Naive thymus-derived CD4-positive, alpha-beta T cell (primary cell): ENCODE results near the gene UBE2G1. TPM values are rescaled to one million over a fixed set of nuclear protein-coding genes. Genes with fewer than 3 reads are reported as not detected.
A peak's percentile ranks its signal among the peaks of the same experiment; 100 is the strongest.

Source experiments
- ATAC-seq: fragments of 150-1000 bp; cut with Tn5 transposase; 2 replicates; pipeline ENCODE4 v1.10.0; 2021; ENCODE audit warnings: mild to moderate bottlenecking, moderate library complexity
- CTCF ChIA-PET: fragments of 350-600 bp; sonication (Branson Sonifier 250); formaldehyde crosslinking; loops from one replicate; lab custom pipeline; 2021; ENCODE audit warnings: antibody characterized with exemption; lab: Charles Lee
- POLR2A ChIA-PET: fragments of 350-600 bp; sonication (Branson Sonifier 250); formaldehyde crosslinking; loops from one replicate; lab custom pipeline; 2021; ENCODE audit warnings: antibody characterized with exemption, inconsistent platforms; lab: Charles Lee
- DNase-seq, 9 donors: peaks; one replicate each; pipeline versions ENCODE4 v3.0.0 to v3.0.0-alpha.2; 2020 to 2022; ENCODE audit warnings: mixed read lengths in 1 of 9
- H3K27ac ChIP-seq: one replicate; pipeline ENCODE4 v1.7.0; 2013; ENCODE audit warnings: mild to moderate bottlenecking, low read depth, low read length, moderate library complexity
- H3K27me3 ChIP-seq, 2 donors: one replicate each; pipeline ENCODE4 v1.7.0; 2013; ENCODE audit warnings: low read length in 2 of 2, mild to moderate bottlenecking in 2 of 2, moderate library complexity in 2 of 2; ENCODE audit not compliant: control insufficient read depth in 2 of 2, insufficient read depth in 2 of 2
- H3K36me3 ChIP-seq, 3 experiments: 1 replicate in 2 of 3; 2 replicates in 1 of 3; pipeline ENCODE4 v1.7.0; 2013; ENCODE audit warnings: low read length in 3 of 3, mild to moderate bottlenecking in 3 of 3, moderate library complexity in 1 of 3; ENCODE audit not compliant: insufficient read depth in 3 of 3, control insufficient read depth in 2 of 3
- H3K4me1 ChIP-seq, 2 donors: one replicate each; pipeline ENCODE4 v1.7.0; 2013; ENCODE audit warnings: low read length in 2 of 2, mild to moderate bottlenecking in 2 of 2, moderate library complexity in 1 of 2; ENCODE audit not compliant: control insufficient read depth in 2 of 2, insufficient read depth in 2 of 2
- H3K4me3 ChIP-seq: 2 replicates; pipeline ENCODE4 v1.7.0; 2013; ENCODE audit warnings: mild to moderate bottlenecking, low read length
- H3K9me3 ChIP-seq, 3 experiments: 1 replicate in 2 of 3; 2 replicates in 1 of 3; pipeline ENCODE4 v1.7.0; 2013; ENCODE audit warnings: low read length in 3 of 3; ENCODE audit not compliant: control insufficient read depth in 2 of 3
- H3K27ac Mint-ChIP-seq, 9 donors: one replicate each; pipeline ENCODE4 v1.8.0; 2020 to 2022; ENCODE audit warnings: mixed read lengths in 9 of 9, mild to moderate bottlenecking in 8 of 9, moderate library complexity in 5 of 9, inconsistent platforms in 2 of 9
- H3K27me3 Mint-ChIP-seq, 5 donors: one replicate each; pipeline ENCODE4 v1.8.0; 2021 to 2022; ENCODE audit warnings: mixed read lengths in 5 of 5, mild to moderate bottlenecking in 1 of 5
- H3K36me3 Mint-ChIP-seq, 5 donors: one replicate each; pipeline ENCODE4 v1.8.0; 2020 to 2022; ENCODE audit warnings: mixed read lengths in 5 of 5, mild to moderate bottlenecking in 3 of 5, inconsistent platforms in 1 of 5
- H3K4me1 Mint-ChIP-seq, 7 donors: one replicate each; pipeline ENCODE4 v1.8.0; 2020 to 2022; ENCODE audit warnings: mixed read lengths in 7 of 7, mild to moderate bottlenecking in 3 of 7, inconsistent platforms in 1 of 7
- H3K4me3 Mint-ChIP-seq, 10 donors: one replicate each; pipeline ENCODE4 v1.8.0; 2020 to 2022; ENCODE audit warnings: mild to moderate bottlenecking in 10 of 10, mixed read lengths in 10 of 10, moderate library complexity in 6 of 10, inconsistent platforms in 2 of 10
- H3K9me3 Mint-ChIP-seq, 11 donors: one replicate each; pipeline ENCODE4 v1.8.0; 2020 to 2022; ENCODE audit warnings: mixed read lengths in 11 of 11, mild to moderate bottlenecking in 4 of 11, inconsistent platforms in 1 of 11, moderate library complexity in 1 of 11
- intact Hi-C, 2 donors: fragments of 100-400 bp; cut with micrococcal nuclease; formaldehyde crosslinking; loops; one replicate each; pipeline ENCODE4 v1.15.1; 2023
- polyA plus RNA-seq, 2 donors: library from polyadenylated mRNA; unstranded; fragments of 300-500 nt; fragmentation: Illumina TruSeq; gene quantifications; one replicate each; pipeline ENCODE4 v1.2.3, GENCODE V29; 2021
- total RNA-seq, 6 experiments: library from RNA in 5 of 6; stranded (reverse) in 5 of 6; gene quantifications; 1 replicate in 5 of 6; 2 replicates in 1 of 6; pipeline ENCODE4 v1.2.3 and lab custom pipeline; 2021 to 2026

Gene UBE2G1
- total and polyA plus RNA-seq, 7 experiments from 2014 or later = 50.1 to 68.9 (median 56.6) TPM

- CTCF ChIA-PET = interaction anchor here (0.7 kb wide), 1 partner anchor 180 kb away, joined by 3 read pairs; no protein-coding TSS in a partner anchor
- peaks cover 6 to 35% (median 8%) of the 10 kb centered on the region in 5 donors for H3K36me3 Mint-ChIP-seq
Measured at GRCh38 chr17:4235372-4236279, 130.8 kb downstream of the UBE2G1 start.

GRCh38 chr17:4234401-4234800 lies 132.1 kb downstream of the UBE2G1 start:
- Mint-ChIP-seq H3K27ac (no peak overlapping the region), H3K4me1 (peaks cover 10 to 19% (median 18%) of the 10 kb centered on the region in 7 donors), H3K4me3 (no peak overlapping the region), H3K9me3 (no peaks in the 10 kb centered on the region), H3K27me3 (no peaks in the 10 kb centered on the region), H3K36me3 (peaks cover 3 to 29% (median 6%) of the 10 kb centered on the region in 5 donors)
- no peak overlapping the region for H3K27ac ChIP-seq
- peaks cover 7 to 59% (median 8%) of the 10 kb centered on the region in 3 experiments for H3K36me3 ChIP-seq
- DNase-seq = no peak
- POLR2A ChIA-PET = no interaction called here
- H3K4me1 ChIP-seq = peaks cover 6 to 9% of the 10 kb centered on the region in 2 donors
- no peaks in the 10 kb centered on the region for H3K9me3 ChIP-seq
- CTCF ChIA-PET = no interaction called here
- H3K27me3 ChIP-seq = no peaks in the 10 kb centered on the region
- ATAC-seq = no peak
- no peak overlapping the region for H3K4me3 ChIP-seq
- intact Hi-C loops = no loop called here

More at GRCh38 chr17:4235372-4236279, 130.8 kb downstream of the UBE2G1 start:
- H3K27me3 ChIP-seq = no peaks in the 10 kb centered on the region
- Mint-ChIP-seq H3K27ac (no peak overlapping the region), H3K4me3 (no peak overlapping the region), H3K27me3 (no peaks in the 10 kb centered on the region), H3K9me3 (no peaks in the 10 kb centered on the region), H3K4me1 (peaks cover 11 to 20% (median 19%) of the 10 kb centered on the region in 7 donors)
- POLR2A ChIA-PET = no interaction called here
- H3K27ac ChIP-seq = no peak overlapping the region
- peaks cover 6 to 9% of the 10 kb centered on the region in 2 donors for H3K4me1 ChIP-seq
- peaks cover 7 to 63% (median 10%) of the 10 kb centered on the region in 3 experiments for H3K36me3 ChIP-seq
- intact Hi-C loops = no loop called here
- H3K9me3 ChIP-seq = no peaks in the 10 kb centered on the region
- ATAC-seq (no peak), DNase-seq (no peak)
- H3K4me3 ChIP-seq = no peak overlapping the region

GRCh38 chr17:4233668-4234258 lies 132.7 kb downstream of the UBE2G1 start:
- intact Hi-C loops = no loop called here
- H3K36me3 Mint-ChIP-seq = peaks cover 3 to 23% (median 6%) of the 10 kb centered on the region in 5 donors
- no peak for DNase-seq
- no peak for ATAC-seq
- H3K4me1 Mint-ChIP-seq = peaks cover 10 to 19% (median 18%) of the 10 kb centered on the region in 7 donors
- no peaks in the 10 kb centered on the region for H3K27me3 ChIP-seq
- H3K9me3 ChIP-seq = no peaks in the 10 kb centered on the region
- no peak overlapping the region for H3K4me3 Mint-ChIP-seq
- ChIA-PET POLR2A (no interaction called here), CTCF (interaction anchor here (1.4 kb wide), 1 partner anchor 17 kb away, joined by 5 read pairs; no protein-coding TSS in a partner anchor)
- no peak overlapping the region for H3K27ac ChIP-seq
- H3K27me3 Mint-ChIP-seq = no peaks in the 10 kb centered on the region
- peak overlapping the region in 5 of 9 donors; percentile 4 to 67 (median 39) for H3K27ac Mint-ChIP-seq
- peaks cover 6 to 9% of the 10 kb centered on the region in 2 donors for H3K4me1 ChIP-seq
- H3K36me3 ChIP-seq = peaks cover 7 to 53% (median 8%) of the 10 kb centered on the region in 3 experiments
- H3K4me3 ChIP-seq = no peak overlapping the region
- H3K9me3 Mint-ChIP-seq = no peaks in the 10 kb centered on the region

- Mint-ChIP-seq H3K4me1 (peaks cover 10 to 25% (median 18%) of the 10 kb centered on the region in 7 donors), H3K36me3 (peaks cover 3 to 26% (median 6%) of the 10 kb centered on the region in 5 donors), H3K9me3 (no peaks in the 10 kb centered on the region), H3K4me3 (no peak overlapping the region), H3K27ac (peak overlapping the region; percentile 4 to 84 (median 63)), H3K27me3 (no peaks in the 10 kb centered on the region)
- no peaks in the 10 kb centered on the region for H3K27me3 ChIP-seq
- no peak overlapping the region for H3K4me3 ChIP-seq
- POLR2A ChIA-PET = no interaction called here
- H3K4me1 ChIP-seq = peaks cover 6 to 9% of the 10 kb centered on the region in 2 donors
- H3K27ac ChIP-seq = no peak overlapping the region
- H3K36me3 ChIP-seq = peaks cover 7 to 47% (median 8%) of the 10 kb centered on the region in 3 experiments
- H3K9me3 ChIP-seq = no peaks in the 10 kb centered on the region
- peak in 2 of 9 donors; percentile 7 for DNase-seq
- no peak for ATAC-seq
- CTCF ChIA-PET = interaction anchor here (1.4 kb wide), 1 partner anchor 18 kb away, joined by 5 read pairs; no protein-coding TSS in a partner anchor
- intact Hi-C loops = no loop called here
Measured at GRCh38 chr17:4232168-4232813, 134.2 kb downstream of the UBE2G1 start.

GRCh38 chr17:4229627-4230541 lies 136.6 kb downstream of the UBE2G1 start:
- DNase-seq (no peak), ATAC-seq (no peak)
- CTCF ChIA-PET = interaction anchor here (0.5 kb wide), 1 partner anchor 17 kb away, joined by 3 read pairs; no protein-coding TSS in a partner anchor
- POLR2A ChIA-PET = no interaction called here
- Mint-ChIP-seq H3K27me3 (no peaks in the 10 kb centered on the region), H3K9me3 (no peaks in the 10 kb centered on the region), H3K36me3 (peaks cover 2 to 19% (median 5%) of the 10 kb centered on the region in 5 donors), H3K27ac (peak overlapping the region in 3 of 9 donors; percentile 30 to 54 (median 48)), H3K4me3 (no peak overlapping the region), H3K4me1 (peaks cover 10 to 25% (median 18%) of the 10 kb centered on the region in 7 donors)
- H3K4me1 ChIP-seq = peaks cover 6 to 9% of the 10 kb centered on the region in 2 donors
- no peak overlapping the region for H3K27ac ChIP-seq
- no peaks in the 10 kb centered on the region for H3K27me3 ChIP-seq
- intact Hi-C loops = no loop called here
- H3K9me3 ChIP-seq = no peaks in the 10 kb centered on the region
- peaks cover 0 to 40% (median 7%) of the 10 kb centered on the region in 3 experiments for H3K36me3 ChIP-seq
- no peak overlapping the region for H3K4me3 ChIP-seq
